Esophagus (tissue), 2 donors: ENCODE measurements around the gene FGFR3. TPM values are rescaled to one million over a fixed set of nuclear protein-coding genes. Genes with fewer than 3 reads are reported as not detected.

Experiments
- H3K27ac ChIP-seq, 2 donors: one replicate each; pipeline ENCODE4 v1.5.1; 2013; ENCODE audit warnings: low read depth in 2 of 2, mild to moderate bottlenecking in 2 of 2, inconsistent platforms in 1 of 2, low read length in 1 of 2, moderate library complexity in 1 of 2
- H3K27me3 ChIP-seq, 2 donors: one replicate each; pipeline ENCODE4 v1.6.1; 2013; ENCODE audit warnings: low read length in 2 of 2, control low read depth in 1 of 2, mild to moderate bottlenecking in 1 of 2; ENCODE audit not compliant: insufficient read depth in 2 of 2, control insufficient read depth in 1 of 2
- H3K36me3 ChIP-seq, 2 donors: one replicate each; pipeline ENCODE4 v1.6.1; 2013; ENCODE audit warnings: low read length in 1 of 2; ENCODE audit not compliant: control insufficient read depth in 2 of 2, insufficient read depth in 2 of 2
- H3K4me1 ChIP-seq, 2 donors: one replicate each; pipeline ENCODE4 v1.6.1; 2013; ENCODE audit warnings: low read length in 1 of 2; ENCODE audit not compliant: control insufficient read depth in 2 of 2, insufficient read depth in 2 of 2
- H3K4me3 ChIP-seq, 2 donors: one replicate each; pipeline ENCODE4 v1.5.1; 2013; ENCODE audit warnings: low read length in 2 of 2, mild to moderate bottlenecking in 2 of 2, low read depth in 1 of 2, moderate library complexity in 1 of 2
- H3K9me3 ChIP-seq, 2 donors: one replicate each; pipeline ENCODE4 v1.6.1; 2013; ENCODE audit warnings: mild to moderate bottlenecking in 2 of 2, low read depth in 1 of 2, low read length in 1 of 2, moderate library complexity in 1 of 2; ENCODE audit not compliant: control insufficient read depth in 2 of 2, insufficient read depth in 1 of 2
- WGBS, 2 donors: extraction: QIAGEN DNeasy Blood & Tissue Kit; methylation state at CpG; one replicate each; pipeline ENCODE4 v1.1.7; 2013; 5-methylcytosine and 5-hydroxymethylcytosine counted together
- polyA plus RNA-seq, 2 donors: library from polyadenylated mRNA; stranded (reverse); fragments of 200-250 nt; gene quantifications; one replicate each; pipeline ENCODE4 v1.2.3, GENCODE V29; 2013
- donor health status: healthy with polysubstance abuse.
- donor health status: Bipolar disorder and iron deficiency.

The FGFR3 gene
- 100 to 1,000 TPM in 1 of 2 donors, 10 to 100 TPM in 1; 97.6 to 121 TPM for polyA plus RNA-seq

DNA sequence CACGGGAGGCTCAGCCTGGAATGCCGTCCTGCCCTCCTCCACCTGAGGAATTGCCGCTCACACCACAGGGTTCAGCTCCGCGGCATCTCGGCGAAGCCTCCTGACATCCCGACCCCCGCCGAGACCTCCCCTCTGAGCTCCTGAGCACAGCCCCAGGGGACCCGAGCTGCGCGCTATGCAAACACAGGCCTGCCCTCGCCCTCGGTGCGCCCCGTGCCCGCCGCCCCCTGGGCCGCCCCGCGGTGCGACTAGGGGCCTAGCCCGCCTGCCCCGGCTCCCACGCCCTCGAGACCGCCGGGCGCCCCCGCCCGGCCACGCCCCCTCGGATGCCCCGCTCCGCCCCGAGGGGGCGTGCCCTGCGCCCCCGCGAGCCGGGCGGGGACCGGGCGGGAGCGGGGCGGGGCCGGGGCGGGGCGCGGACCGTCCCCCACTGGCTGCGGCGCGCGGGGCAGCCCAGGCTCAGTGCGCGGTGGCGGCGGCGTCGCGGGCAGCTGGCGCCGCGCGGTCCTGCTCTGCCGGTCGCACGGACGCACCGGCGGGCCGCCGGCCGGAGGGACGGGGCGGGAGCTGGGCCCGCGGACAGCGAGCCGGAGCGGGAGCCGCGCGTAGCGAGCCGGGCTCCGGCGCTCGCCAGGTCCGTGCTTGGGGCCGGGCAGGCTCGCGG is at the start of gene FGFR3:
TSS of gene FGFR3 (plus strand) at position 462 of the 664 bp plus-strand sequence. CDS start 642 bp downstream, outside the sequence.
- Histone ChIP-seq H3K9me3 (no peaks in the 10 kb centered on the region), H3K4me1 (peaks cover 10 to 33% of the 10 kb centered on the region in 2 donors), H3K4me3 (peak within 1 kb of the TSS; percentile 76 to 87), H3K36me3 (peaks cover 0 to 11% of the 10 kb centered on the region in 2 donors), H3K27me3 (peaks cover 0 to under 1% of the 10 kb centered on the region in 2 donors), H3K27ac (peak within 1 kb of the TSS; percentile 72 to 80)
- WGBS, 2 donors = 2 to 7% methylated on average over 32 to 95 of the region's 95 CpGs

DNA sequence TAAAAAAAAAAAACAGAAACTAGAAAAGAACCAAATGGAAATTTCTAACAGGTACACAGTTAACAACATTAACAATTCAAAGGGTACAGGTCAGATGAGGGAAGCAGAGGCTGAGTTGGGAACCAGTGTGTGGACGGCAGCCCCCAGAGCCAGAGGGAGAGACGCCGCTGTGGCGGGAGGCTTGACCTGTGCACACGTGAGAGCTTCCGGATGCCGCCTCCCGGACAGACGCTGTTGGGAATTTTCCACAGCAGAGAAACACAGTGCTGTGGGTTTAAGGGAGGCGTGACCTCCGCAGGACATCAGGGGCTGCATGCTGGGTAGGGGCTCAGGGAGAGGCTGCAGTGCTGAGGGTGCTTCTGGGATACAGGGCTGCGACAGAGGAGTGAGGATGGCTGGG is 49.5 kb upstream of the FGFR3 start:
- no peak overlapping the region for H3K4me3 ChIP-seq

DNA sequence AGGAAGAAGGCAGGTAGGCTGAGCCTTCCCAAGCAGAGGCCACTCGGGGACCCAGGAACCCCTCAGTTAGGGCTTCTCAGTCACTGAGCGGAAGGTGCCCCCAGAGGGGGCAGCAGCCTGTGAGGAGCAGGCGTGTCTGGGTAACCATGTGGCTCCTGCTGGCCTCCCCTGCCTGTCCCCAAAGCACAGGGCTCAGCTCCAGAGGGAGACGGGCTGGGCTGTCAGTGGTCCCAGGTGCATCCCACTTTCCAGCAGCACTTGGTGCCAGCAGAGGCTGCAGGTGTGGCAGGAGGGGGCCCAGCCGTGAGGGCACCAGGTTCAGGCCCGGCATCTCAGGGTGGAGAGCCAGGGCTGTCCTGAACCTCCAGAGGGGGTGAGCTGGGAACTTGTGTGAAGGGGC is 49.1 kb upstream of the FGFR3 start:
- WGBS, 2 donors = 90 to 92% methylated on average over 6 of the region's 6 CpGs
- Histone ChIP-seq H3K27me3 (no peaks in the 10 kb centered on the region), H3K4me1 (peaks cover 0 to 7% of the 10 kb centered on the region in 2 donors), H3K36me3 (peaks cover 0 to 31% of the 10 kb centered on the region in 2 donors), H3K9me3 (no peaks in the 10 kb centered on the region), H3K27ac (no peak overlapping the region), H3K4me3 (no peak overlapping the region)

More for the DNA sequence above, 49.5 kb upstream of the FGFR3 start:
- peaks cover 0 to 5% of the 10 kb centered on the region in 2 donors for H3K4me1 ChIP-seq
- no peak overlapping the region for H3K27ac ChIP-seq
- peaks cover 0 to 31% of the 10 kb centered on the region in 2 donors for H3K36me3 ChIP-seq
- 79 to 94% methylated on average over 12 of the region's 12 CpGs for WGBS, 2 donors
- peaks cover 0 to 2% of the 10 kb centered on the region in 2 donors for H3K9me3 ChIP-seq
- H3K27me3 ChIP-seq = no peaks in the 10 kb centered on the region

DNA sequence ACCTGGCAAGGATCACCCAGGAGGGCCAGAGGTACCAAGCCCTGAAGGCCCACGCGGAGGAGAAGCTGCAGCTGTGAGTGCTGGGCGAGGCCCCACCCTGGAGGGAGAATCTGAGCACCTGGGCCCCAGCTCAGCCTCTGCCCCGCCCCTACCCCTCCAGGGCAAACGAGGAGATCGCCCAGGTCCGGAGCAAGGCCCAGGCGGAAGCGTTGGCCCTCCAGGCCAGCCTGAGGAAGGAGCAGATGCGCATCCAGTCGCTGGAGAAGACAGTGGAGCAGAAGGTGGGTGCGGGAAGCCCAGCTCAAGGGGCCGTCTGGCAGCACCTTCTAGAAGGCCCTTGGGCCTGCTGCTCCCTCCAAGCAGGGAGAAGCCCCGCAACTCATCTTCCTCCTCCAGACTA is 48.5 kb upstream of the FGFR3 start:
- 79 to 82% methylated on average over 14 of the region's 14 CpGs for WGBS, 2 donors
- peaks cover 0 to 25% of the 10 kb centered on the region in 2 donors for H3K36me3 ChIP-seq

DNA sequence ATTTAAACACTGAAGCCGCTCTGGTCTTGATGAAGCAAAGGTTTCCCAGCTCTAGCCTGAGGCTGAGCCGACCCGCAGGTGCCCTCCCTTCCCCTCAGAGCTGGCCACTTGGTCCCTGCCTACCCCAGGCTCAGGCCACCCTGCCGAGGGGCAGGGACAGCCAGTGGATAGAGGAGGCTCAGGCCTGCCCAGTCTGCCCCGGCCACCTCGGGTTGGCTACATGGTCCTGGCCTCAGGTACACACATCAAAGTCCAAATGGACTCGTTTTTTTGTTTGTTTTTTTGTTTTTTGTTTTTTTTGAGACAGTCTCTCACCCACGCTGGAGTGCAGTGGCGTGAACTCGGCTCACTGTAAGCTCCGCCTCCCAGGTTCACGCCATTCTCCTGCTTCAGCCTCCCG is 47.9 kb upstream of the FGFR3 start:
- Histone ChIP-seq H3K4me1 (peaks cover 0 to 7% of the 10 kb centered on the region in 2 donors), H3K27me3 (no peaks in the 10 kb centered on the region), H3K27ac (no peak overlapping the region), H3K36me3 (peaks cover 0 to 20% of the 10 kb centered on the region in 2 donors), H3K4me3 (no peak overlapping the region), H3K9me3 (no peaks in the 10 kb centered on the region)
- 87 to 89% methylated on average over 13 of the region's 13 CpGs for WGBS, 2 donors

More for the DNA sequence above, 48.5 kb upstream of the FGFR3 start:
- Histone ChIP-seq H3K9me3 (no peaks in the 10 kb centered on the region), H3K4me1 (peaks cover 0 to 7% of the 10 kb centered on the region in 2 donors), H3K4me3 (no peak overlapping the region), H3K27me3 (no peaks in the 10 kb centered on the region), H3K27ac (no peak overlapping the region)

DNA sequence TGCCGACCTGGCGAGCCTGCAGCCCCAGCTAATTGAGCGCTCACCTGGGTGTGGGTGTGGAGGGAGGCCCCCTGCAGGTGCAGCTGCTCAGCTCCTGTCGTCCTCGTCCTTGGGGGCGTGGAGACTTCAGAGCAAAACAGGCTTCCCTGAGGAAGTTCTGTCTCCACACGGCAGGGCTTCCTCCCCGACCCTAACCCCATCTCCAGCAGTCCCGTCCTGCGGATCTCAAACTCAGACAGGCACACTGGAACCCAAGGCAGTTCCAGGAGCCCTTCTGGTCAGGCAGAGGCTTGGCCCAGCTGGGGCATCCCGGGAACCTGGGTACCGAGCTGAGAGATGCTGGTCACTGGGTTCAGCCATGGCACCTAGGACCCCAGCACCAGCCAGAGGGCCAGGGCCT is 47.4 kb upstream of the FGFR3 start:
- Histone ChIP-seq H3K27me3 (no peaks in the 10 kb centered on the region), H3K9me3 (no peaks in the 10 kb centered on the region), H3K4me1 (peaks cover 0 to 7% of the 10 kb centered on the region in 2 donors), H3K27ac (no peak overlapping the region), H3K4me3 (no peak overlapping the region), H3K36me3 (peaks cover 0 to 16% of the 10 kb centered on the region in 2 donors)
- WGBS, 2 donors = 82 to 85% methylated on average over 12 of the region's 12 CpGs

DNA sequence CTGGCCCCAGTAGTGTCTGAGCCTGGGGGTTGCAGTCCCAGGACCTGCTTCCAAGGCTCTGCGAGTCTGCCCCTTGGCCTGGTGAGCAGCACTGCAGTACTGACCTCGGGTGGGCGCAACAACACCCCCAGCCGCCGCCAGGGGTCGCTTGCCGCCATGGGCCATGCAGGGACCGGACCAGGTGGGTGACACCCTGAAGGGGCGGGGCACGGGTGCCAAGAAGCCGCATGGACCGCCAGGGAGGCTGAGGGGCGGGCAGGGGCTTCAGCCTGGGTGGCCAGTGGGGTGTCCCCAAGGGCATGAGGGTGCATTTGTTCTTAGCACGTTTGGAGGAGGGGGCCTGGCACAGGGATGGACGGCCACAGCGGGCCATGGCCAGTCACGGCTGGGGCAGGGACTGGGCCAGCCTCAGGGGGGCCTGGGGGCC is 46.8 kb upstream of the FGFR3 start:
- no peak overlapping the region for H3K27ac ChIP-seq
- WGBS, 2 donors = 13 to 19% methylated on average over 16 to 17 of the region's 17 CpGs

DNA sequence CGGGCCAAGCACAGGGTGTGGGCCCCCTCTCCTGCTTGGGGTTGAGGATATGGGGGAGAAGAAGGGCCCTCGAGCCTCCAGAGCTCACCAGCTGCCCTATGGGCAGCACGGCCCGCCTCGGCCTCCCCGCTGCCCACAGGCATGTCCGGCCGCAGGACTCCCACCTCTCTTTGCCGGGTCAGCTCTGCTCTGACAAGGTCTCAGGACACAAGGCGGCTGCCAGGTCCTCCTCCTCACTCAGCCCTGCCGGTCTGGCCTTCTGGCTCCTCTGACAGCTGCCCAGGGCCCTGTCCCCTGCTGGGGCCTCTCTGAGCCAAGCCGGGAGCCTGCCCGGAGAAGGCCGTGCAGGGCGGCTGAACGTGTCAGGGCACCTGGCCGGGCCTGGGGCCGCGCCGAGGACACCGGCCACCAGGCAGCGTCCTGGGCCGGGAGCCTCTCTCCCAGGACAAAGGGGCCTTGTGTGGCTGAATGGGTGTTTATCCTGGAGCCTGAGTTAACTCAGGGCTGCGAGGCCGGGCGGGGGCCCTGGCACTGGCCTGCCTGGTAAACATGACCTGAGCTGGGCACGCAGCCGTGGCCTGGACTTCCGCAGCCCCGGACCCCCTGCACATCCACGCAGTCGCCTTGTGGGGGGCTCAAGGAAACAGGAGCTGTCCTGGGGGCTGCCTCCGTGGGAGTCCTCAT is 46.0 kb upstream of the FGFR3 start:
- Histone ChIP-seq H3K4me3 (no peak overlapping the region), H3K36me3 (peaks cover 0 to 8% of the 10 kb centered on the region in 2 donors), H3K4me1 (peaks cover 4 to 16% of the 10 kb centered on the region in 2 donors), H3K27me3 (no peaks in the 10 kb centered on the region), H3K27ac (no peak overlapping the region), H3K9me3 (no peaks in the 10 kb centered on the region)
- WGBS, 2 donors = 77 to 83% methylated on average over 33 of the region's 33 CpGs

More for the DNA sequence above, 46.8 kb upstream of the FGFR3 start:
- no peaks in the 10 kb centered on the region for H3K9me3 ChIP-seq
- peaks cover 0 to 11% of the 10 kb centered on the region in 2 donors for H3K36me3 ChIP-seq
- no peaks in the 10 kb centered on the region for H3K27me3 ChIP-seq
- H3K4me1 ChIP-seq = peaks cover 1 to 9% of the 10 kb centered on the region in 2 donors
- H3K4me3 ChIP-seq = no peak overlapping the region

DNA sequence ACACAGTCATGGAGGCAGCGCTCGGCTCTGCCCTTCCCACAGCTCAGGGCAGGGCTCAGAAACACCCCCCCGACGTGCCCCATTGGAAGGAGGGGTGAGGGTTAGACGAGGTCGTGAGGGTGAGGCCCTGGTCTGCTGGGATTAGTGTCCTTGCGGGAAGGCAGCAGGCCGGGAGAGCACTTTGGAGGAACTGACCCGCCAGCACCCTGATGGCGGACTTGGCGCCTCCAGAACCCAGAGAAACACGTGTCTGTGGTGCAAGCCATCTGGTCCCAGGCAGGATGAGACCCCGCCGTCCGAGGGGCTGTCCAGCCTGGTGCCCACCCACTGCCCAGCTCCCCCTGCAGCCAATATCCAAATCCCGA is 45.5 kb upstream of the FGFR3 start:
- H3K9me3 ChIP-seq = no peaks in the 10 kb centered on the region
- H3K27me3 ChIP-seq = no peaks in the 10 kb centered on the region
- no peak overlapping the region for H3K4me3 ChIP-seq
- peaks cover 4 to 21% of the 10 kb centered on the region in 2 donors for H3K4me1 ChIP-seq
- no peak overlapping the region for H3K27ac ChIP-seq
- peaks cover 0 to 8% of the 10 kb centered on the region in 2 donors for H3K36me3 ChIP-seq
- 80 to 83% methylated on average over 16 of the region's 16 CpGs for WGBS, 2 donors
